Forelimb muscle (tissue), 1 donor: Measurements from ENCODE around the gene CAP1. TPM values are rescaled to one million over a fixed set of nuclear protein-coding genes. Genes with fewer than 3 reads are reported as not detected.
"Not testable (repeated sequence)": the region's sequence is repeated elsewhere in the genome, so short reads cannot be mapped to it uniquely, and the experiment has no call there.

Experiments used
- DNase-seq: peaks from one replicate; pipeline ENCODE4 v3.0.0-alpha.2; 2013; ENCODE audit warnings: low read depth
- polyA plus RNA-seq: library from polyadenylated mRNA; unstranded; fragments of 120-200 nt; gene quantifications from one replicate; pipeline ENCODE4 v1.2.1, GENCODE V29; 2013; ENCODE audit not compliant: insufficient read length

The CAP1 gene
- polyA plus RNA-seq, 1 donor: 72.1 TPM

GRCh38 chr1:40030528-40031135, 9.9 kb upstream of the CAP1 start:
- no peak for DNase-seq

DNA sequence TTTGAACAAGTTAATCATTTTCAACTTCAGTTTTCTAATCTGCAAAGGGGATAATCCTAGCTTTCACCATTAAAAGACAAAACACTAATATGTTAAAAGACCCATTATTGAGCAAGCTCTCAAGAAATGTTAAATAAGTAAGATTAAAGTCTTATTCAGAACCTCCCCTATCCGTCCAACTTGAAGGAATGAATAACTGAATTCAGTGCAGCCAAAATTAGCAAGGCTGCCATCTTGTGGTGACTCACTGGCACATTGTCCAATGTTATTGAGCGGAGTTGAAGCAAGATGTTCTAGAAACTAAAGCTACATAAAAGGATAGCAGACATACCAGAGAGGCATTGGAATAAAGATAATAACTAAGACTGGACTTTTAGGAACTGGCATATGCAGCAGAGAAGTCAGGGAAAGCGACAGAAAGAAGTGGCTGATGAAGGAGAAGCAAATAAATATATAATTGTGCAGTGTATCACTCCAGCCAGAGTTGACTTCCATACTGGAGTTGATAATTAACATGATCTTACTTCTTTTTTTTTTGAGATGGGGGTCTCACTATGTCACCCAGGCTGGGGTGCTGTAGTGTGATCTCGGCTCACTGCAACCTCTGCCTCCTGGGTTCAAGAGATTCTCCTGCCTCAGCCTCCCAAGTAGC, 8.2 kb upstream of the CAP1 start:
- DNase-seq: peak; percentile 24

DNA sequence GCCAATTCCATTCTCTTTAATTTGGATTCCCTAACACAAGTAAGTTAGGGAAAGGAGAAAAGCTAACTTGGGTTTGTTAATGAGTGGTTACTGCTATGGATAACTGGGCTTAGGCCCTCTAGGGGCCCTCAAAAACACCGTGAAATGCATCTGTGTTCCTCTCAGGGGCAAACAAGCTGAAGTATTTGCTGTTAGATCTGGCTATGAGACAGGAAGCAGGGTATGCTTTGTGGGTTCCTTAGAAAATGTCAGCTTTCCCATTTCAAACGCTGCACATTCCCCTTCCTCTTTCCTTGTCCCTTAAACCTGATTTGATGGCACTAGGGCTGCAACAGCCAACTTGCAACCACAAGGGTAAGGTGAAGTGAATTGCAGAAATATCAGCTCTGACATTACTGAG, 5.7 kb upstream of the CAP1 start:
- no peak for DNase-seq

GRCh38 chr1:40036574-40036973, 4.0 kb upstream of the CAP1 start:
- DNase-seq: peak; percentile 20

DNA sequence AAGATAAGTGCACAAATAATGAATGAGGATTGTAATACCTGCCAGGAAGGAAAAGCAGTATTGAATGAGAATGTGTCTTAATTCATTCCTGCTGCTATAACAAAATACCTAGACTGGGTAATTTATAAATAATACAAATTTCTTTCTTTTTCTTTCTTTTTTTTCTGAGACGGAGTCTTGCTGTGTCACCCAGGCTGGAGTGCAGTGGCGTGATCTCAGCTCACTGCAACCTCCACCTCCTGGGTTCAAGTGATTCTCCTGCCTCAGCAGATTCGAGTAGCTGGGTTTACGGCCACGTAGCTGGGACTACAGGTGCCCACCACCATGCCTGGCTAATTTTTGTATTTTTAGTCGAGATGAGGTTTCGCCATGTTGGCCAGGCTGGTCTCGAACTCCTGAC, 3.3 kb upstream of the CAP1 start:
- DNase-seq: not testable (repeated sequence)

DNA sequence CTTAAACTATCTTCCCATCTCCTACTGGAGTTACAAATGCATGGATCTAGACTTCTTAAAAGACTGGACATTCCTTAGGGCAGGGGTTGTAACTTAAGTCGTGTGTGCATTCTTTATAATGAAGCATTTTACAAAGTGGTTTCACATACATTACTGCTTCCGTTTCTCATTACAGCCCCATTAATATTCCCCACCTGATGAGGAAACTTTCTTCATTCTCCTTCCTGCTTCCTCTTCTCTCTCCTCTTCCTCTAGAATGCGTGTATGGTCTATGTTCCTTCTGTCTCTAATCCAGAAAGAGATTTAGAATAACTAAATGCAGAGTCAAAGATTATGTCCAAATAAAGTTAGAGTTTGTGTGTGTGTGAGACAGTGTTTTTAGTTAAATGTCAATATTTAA, 1.8 kb upstream of the CAP1 start:
- DNase-seq: no peak

GRCh38 chr1:40039245-40039756, 1.2 kb upstream of the CAP1 start:
- DNase-seq: peak; percentile 25

DNA sequence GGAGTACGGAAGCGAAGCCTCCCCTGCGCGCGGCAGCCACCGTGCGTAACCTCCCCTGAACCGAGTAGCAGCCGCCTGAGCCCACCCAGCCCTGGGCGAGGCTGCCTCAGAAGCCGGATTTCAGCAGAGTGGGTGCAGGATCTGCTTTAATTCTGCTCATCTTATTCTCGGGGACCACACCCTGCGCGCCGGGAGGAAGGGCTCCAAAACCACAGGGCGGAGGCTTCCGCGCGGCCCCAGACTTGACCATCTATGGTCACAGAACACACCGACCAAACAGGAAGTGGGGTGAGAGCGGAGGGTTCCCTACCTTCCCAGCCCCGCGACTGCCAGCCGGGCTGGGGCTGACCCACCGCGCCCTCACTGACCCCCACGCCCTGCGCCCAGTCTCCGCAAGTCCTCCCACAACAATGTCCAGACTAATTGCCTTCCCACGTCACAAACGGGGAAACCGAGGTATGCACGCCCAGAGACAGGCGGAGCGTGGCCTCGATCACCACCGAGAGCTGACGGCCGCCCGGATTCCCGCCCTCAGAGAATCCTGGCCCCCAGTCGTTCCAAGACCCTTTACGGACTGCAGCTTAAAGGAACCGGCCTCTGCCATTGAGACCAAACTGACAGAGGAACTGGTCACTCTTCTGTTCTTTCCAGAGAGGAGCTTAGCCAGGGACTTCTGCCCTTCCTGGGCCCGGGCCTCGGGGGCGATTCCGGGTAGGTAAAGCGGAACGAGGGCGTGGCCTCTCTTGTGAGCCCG, 595 bp upstream of the CAP1 start:
- peak; percentile 35 for DNase-seq

DNA sequence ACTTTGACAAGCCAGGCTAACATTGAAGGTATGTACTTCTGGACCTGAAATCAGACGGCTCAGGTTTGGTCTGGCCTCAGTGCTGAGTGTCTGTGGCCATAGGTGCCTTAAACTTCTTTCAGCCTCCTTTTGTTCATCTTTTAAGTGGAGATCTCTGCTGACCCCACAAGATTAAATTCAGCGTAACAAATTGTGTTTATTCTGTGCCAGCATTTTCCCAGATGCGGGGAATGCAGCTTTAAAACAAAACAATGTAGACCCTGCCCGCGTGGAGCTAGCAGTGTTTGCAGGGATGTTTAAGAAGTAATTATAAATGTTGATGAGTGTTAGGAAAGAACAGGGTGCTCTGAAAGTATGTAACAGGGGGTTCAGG, 923 bp downstream of the CAP1 start:
- DNase-seq: no peak

GRCh38 chr1:40042341-40042740, 1.8 kb downstream of the CAP1 start:
- DNase-seq: no peak

GRCh38 chr1:40044110-40044509, 3.6 kb downstream of the CAP1 start:
- no peak for DNase-seq

DNA sequence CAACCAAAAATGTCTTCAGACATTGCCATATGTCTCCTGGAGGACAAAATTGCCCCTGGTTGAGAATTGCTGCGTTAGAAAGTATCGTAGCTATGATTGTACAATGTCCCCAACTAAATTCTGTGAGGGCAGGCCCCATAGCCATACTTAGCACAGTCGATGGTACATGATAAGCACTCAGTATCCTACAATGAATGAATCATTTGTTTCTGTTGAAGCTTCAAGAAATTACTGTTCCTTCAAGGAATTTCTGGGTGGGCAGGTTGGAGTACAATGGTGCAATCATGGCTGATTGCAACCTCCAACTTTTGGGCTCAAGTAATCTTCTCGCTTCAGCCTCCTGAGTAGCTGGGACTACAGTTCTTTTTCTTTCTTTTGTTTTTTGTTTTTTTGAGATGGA, 4.7 kb downstream of the CAP1 start:
- no peak for DNase-seq

GRCh38 chr1:40045766-40046165, 5.2 kb downstream of the CAP1 start:
- no peak for DNase-seq

DNA sequence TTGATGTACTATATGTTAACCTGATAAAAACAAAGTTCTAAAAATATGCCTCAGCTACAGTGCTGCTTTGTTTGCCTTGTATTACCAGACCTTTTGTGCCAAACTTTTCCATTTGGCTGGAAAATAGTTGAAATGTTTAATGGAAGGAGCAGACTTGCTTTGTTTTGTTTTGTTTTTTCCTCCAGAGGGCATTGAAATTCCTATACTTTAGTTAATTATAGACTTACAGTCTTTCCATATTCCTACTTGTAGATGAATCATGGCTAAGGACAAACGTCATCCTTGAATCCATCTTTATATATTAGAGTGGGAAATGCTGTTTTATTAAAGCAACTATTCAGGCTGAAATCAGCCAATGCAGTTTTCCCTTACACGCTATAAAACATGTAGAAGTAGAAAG, 6.7 kb downstream of the CAP1 start:
- no peak for DNase-seq

- DNase-seq: no peak
Measured at GRCh38 chr1:40047769-40048168, 7.2 kb downstream of the CAP1 start.

DNA sequence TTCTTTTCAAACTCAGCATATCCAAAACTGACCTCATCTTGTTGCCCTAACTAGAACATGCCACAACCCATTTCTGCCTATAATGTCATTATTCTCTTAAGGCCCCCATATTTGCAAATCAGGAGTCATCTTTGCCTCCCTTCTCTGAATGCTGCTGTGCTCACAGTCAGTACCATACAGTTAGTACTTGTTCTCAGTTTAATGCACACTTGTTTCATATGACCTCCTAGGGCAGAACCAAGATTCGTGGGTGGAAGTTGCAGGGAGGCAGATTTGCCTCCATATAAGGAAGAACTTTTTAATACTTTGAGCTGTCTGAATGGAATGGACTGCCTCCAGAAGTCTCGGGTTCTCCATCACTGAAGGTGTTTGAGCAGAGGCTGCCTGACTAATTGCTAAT, 9.2 kb downstream of the CAP1 start:
- DNase-seq: no peak

DNA sequence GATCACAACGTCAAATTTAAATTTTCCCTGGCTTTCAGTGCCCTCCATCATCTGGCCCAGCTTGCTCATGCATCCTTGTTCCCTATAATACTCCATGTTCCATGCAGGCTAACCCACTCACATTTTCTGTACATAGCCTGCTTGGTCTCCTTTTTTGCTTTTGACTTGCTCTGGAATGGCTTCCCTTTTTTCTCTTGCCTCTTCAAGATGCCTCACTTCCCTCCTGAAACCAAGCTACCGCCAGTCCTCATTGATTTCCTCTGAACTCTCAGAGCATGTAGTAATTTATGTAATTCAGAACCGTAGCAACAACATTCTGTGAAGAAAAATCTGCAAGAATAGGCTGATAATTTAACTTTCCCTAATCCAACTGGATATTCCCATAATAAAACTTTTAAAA, 10.3 kb downstream of the CAP1 start:
- DNase-seq: no peak

GRCh38 chr1:40053138-40053887, 12.8 kb downstream of the CAP1 start:
- no peak for DNase-seq

- DNase-seq: no peak
Measured at GRCh38 chr1:40056519-40057309, 16.2 kb downstream of the CAP1 start.

- no peak for DNase-seq
Measured at GRCh38 chr1:40057310-40058030, 16.9 kb downstream of the CAP1 start.

GRCh38 chr1:40058097-40058452, 17.5 kb downstream of the CAP1 start:
- DNase-seq: no peak
